Measurements from ENCODE around the gene TMED6.

TMED6 gene

GRCh38 chr16:69349536-69349935 is 2.0 kb downstream of the TMED6 start:
- Histone ChIP-seq H3K4me1 (ENCODE audit: low read length) (peaks cover 6% of the 10 kb centered on the region), H3K4me2 (ENCODE audit: low read length) (no peak overlapping the region), H3K79me2 (ENCODE audit: low read length) (no peaks in the 10 kb centered on the region), H4K20me1 (ENCODE audit: insufficient read depth, low read length) (no peaks in the 10 kb centered on the region), H3K9ac (ENCODE audit: low read length) (no peak overlapping the region), H2AFZ (ENCODE audit: low read depth, low read length) (no peak overlapping the region), H3K4me3 (ENCODE audit: low read length) (no peak overlapping the region), H3K9me3 (ENCODE audit: insufficient read depth, low read length) (no peaks in the 10 kb centered on the region), H3K36me3 (replicated peaks; ENCODE audit: low read depth, low read length) (peaks cover 15% of the 10 kb centered on the region), H3K27me3 (ENCODE audit: low read depth, low read length) (no peaks in the 10 kb centered on the region), H3K27ac (ENCODE audit: low read length) (no peak overlapping the region)
- TF ChIP-seq EZH2phosphoT487 (IDR thresholded peaks at IDR 0.05; ENCODE audit: low read depth), result no peak
- TF ChIP-seq CTCF (IDR thresholded peaks at IDR 0.05; ENCODE audit: low read depth, low read length), result no peak

- Histone ChIP-seq H4K20me1 (ENCODE audit: insufficient read depth, low read length) (no peaks in the 10 kb centered on the region), H3K9me3 (ENCODE audit: insufficient read depth, low read length) (no peaks in the 10 kb centered on the region), H3K36me3 (replicated peaks; ENCODE audit: low read depth, low read length) (peaks cover 23% of the 10 kb centered on the region), H3K27ac (ENCODE audit: low read length) (no peak overlapping the region), H3K9ac (ENCODE audit: low read length) (no peak overlapping the region), H3K4me1 (ENCODE audit: low read length) (peaks cover 6% of the 10 kb centered on the region), H3K4me3 (ENCODE audit: low read length) (no peak overlapping the region), H2AFZ (ENCODE audit: low read depth, low read length) (no peak overlapping the region), H3K27me3 (ENCODE audit: low read depth, low read length) (no peaks in the 10 kb centered on the region), H3K4me2 (ENCODE audit: low read length) (no peak overlapping the region), H3K79me2 (ENCODE audit: low read length) (peaks cover 5% of the 10 kb centered on the region; the same call in 1 of the 2 replicates)
- no peak for TF ChIP-seq EZH2phosphoT487 (IDR thresholded peaks at IDR 0.05; ENCODE audit: low read depth)
- no peak for TF ChIP-seq CTCF (IDR thresholded peaks at IDR 0.05; ENCODE audit: low read depth, low read length)
These were observed 3.4 kb downstream of the TMED6 start for GRCh38 chr16:69348222-69348621.

GRCh38 chr16:69346683-69347082 is 4.9 kb downstream of the TMED6 start:
- no peaks in the 10 kb centered on the region for H3K9me3 ChIP-seq (ENCODE audit: insufficient read depth, low read length)
- H3K4me3 ChIP-seq (ENCODE audit: low read length), result no peak overlapping the region
- H2AFZ ChIP-seq (ENCODE audit: low read depth, low read length), result no peak overlapping the region
- H3K4me1 ChIP-seq (ENCODE audit: low read length), result peaks cover 6% of the 10 kb centered on the region
- peaks cover 29% of the 10 kb centered on the region for H3K36me3 ChIP-seq (replicated peaks; ENCODE audit: low read depth, low read length)
- H3K79me2 ChIP-seq (ENCODE audit: low read length), result peaks cover 15% of the 10 kb centered on the region; the same call in 1 of the 2 replicates
- H3K27me3 ChIP-seq (ENCODE audit: low read depth, low read length), result no peaks in the 10 kb centered on the region
- no peaks in the 10 kb centered on the region for H4K20me1 ChIP-seq (ENCODE audit: insufficient read depth, low read length)
- H3K9ac ChIP-seq (ENCODE audit: low read length), result no peak overlapping the region
- TF ChIP-seq EZH2phosphoT487 (IDR thresholded peaks at IDR 0.05; ENCODE audit: low read depth), result no peak
- no peak for TF ChIP-seq CTCF (IDR thresholded peaks at IDR 0.05; ENCODE audit: low read depth, low read length)
- H3K4me2 ChIP-seq (ENCODE audit: low read length), result no peak overlapping the region
- H3K27ac ChIP-seq (ENCODE audit: low read length), result no peak overlapping the region

- Histone ChIP-seq H3K4me1 (ENCODE audit: low read length) (peaks cover 9% of the 10 kb centered on the region), H3K4me2 (ENCODE audit: low read length) (no peak overlapping the region), H3K9me3 (ENCODE audit: insufficient read depth, low read length) (no peaks in the 10 kb centered on the region), H3K27me3 (ENCODE audit: low read depth, low read length) (no peaks in the 10 kb centered on the region), H3K79me2 (ENCODE audit: low read length) (peaks cover 23% of the 10 kb centered on the region), H3K27ac (ENCODE audit: low read length) (no peak overlapping the region), H2AFZ (ENCODE audit: low read depth, low read length) (no peak overlapping the region), H4K20me1 (ENCODE audit: insufficient read depth, low read length) (no peaks in the 10 kb centered on the region), H3K9ac (ENCODE audit: low read length) (no peak overlapping the region), H3K36me3 (replicated peaks; ENCODE audit: low read depth, low read length) (peaks cover 34% of the 10 kb centered on the region), H3K4me3 (ENCODE audit: low read length) (no peak overlapping the region)
- no peak for TF ChIP-seq CTCF (IDR thresholded peaks at IDR 0.05; ENCODE audit: low read depth, low read length)
- TF ChIP-seq EZH2phosphoT487 (IDR thresholded peaks at IDR 0.05; ENCODE audit: low read depth), result no peak
These were observed 5.7 kb downstream of the TMED6 start for GRCh38 chr16:69345923-69346322.

Measured in OCI-LY3 (cell line).